Left ventricle myocardium inferior (tissue), 1 donor: Measurements from ENCODE around the gene CEP72. TPM values are rescaled to one million over a fixed set of nuclear protein-coding genes. Genes with fewer than 3 reads are reported as not detected.
"Not testable (repeated sequence)": the region's sequence is repeated elsewhere in the genome, so short reads cannot be mapped to it uniquely, and the experiment has no call there.

Source experiments
- DNase-seq: peaks from one replicate; pipeline ENCODE4 v3.0.0-alpha.2; 2020
- H3K27ac ChIP-seq: fragments of 200-600 bp; replicated peaks from 2 replicates; pipeline ENCODE4 v1.8.0; 2021
- H3K27me3 ChIP-seq: fragments of 200-600 bp; 2 replicates; pipeline ENCODE4 v1.8.0; 2021; ENCODE audit warnings: low read depth
- H3K36me3 ChIP-seq: fragments of 200-600 bp; 2 replicates; pipeline ENCODE4 v1.8.0; 2021
- H3K4me1 ChIP-seq: fragments of 200-600 bp; 2 replicates; pipeline ENCODE4 v1.8.0; 2021
- H3K4me3 ChIP-seq: fragments of 200-600 bp; 2 replicates; pipeline ENCODE4 v1.8.0; 2021; ENCODE audit warnings: mild to moderate bottlenecking, moderate library complexity
- H3K9me3 ChIP-seq: fragments of 200-600 bp; replicated peaks from 2 replicates; pipeline ENCODE4 v1.8.0; 2021
- intact Hi-C: fragments of 100-400 bp; cut with micrococcal nuclease; formaldehyde crosslinking; loops from one replicate; pipeline ENCODE4 v1.11.0; 2022
- total RNA-seq: library from RNA; stranded (reverse); fragmentation: NEBNext Ultra II Directional; extraction: Animal tissue kit (Norgen Biotek cat#: 25700); gene quantifications from one replicate; pipeline ENCODE4 v1.2.1, GENCODE V29; 2021
- TF ChIP-seq, protein P1 (sequence below): fragments of 200-600 bp; IDR thresholded peaks from 2 replicates; pipeline ENCODE4 v1.8.0; 2021; ENCODE audit warnings: antibody characterized with exemption, mild to moderate bottlenecking, borderline replicate concordance
- donor health status: DM: no; HTN: yes; CAD: no; lungs with severe emphysema.

Gene CEP72
- total RNA-seq, 1 donor from 2014 or later: 1.7 TPM

GRCh38 chr5:626850-627249 lies 14.7 kb downstream of the CEP72 start:
- TF ChIP-seq, protein P1, sequence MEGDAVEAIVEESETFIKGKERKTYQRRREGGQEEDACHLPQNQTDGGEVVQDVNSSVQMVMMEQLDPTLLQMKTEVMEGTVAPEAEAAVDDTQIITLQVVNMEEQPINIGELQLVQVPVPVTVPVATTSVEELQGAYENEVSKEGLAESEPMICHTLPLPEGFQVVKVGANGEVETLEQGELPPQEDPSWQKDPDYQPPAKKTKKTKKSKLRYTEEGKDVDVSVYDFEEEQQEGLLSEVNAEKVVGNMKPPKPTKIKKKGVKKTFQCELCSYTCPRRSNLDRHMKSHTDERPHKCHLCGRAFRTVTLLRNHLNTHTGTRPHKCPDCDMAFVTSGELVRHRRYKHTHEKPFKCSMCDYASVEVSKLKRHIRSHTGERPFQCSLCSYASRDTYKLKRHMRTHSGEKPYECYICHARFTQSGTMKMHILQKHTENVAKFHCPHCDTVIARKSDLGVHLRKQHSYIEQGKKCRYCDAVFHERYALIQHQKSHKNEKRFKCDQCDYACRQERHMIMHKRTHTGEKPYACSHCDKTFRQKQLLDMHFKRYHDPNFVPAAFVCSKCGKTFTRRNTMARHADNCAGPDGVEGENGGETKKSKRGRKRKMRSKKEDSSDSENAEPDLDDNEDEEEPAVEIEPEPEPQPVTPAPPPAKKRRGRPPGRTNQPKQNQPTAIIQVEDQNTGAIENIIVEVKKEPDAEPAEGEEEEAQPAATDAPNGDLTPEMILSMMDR: no peak
- no peak overlapping the region for H3K27ac ChIP-seq
- no peaks in the 10 kb centered on the region for H3K9me3 ChIP-seq
- intact Hi-C loops: no loop called here
- H3K36me3 ChIP-seq: peaks cover 24% of the 10 kb centered on the region
- H3K4me3 ChIP-seq: no peak overlapping the region
- H3K4me1 ChIP-seq: no peaks in the 10 kb centered on the region
- DNase-seq: no peak
- H3K27me3 ChIP-seq: no peaks in the 10 kb centered on the region

DNA sequence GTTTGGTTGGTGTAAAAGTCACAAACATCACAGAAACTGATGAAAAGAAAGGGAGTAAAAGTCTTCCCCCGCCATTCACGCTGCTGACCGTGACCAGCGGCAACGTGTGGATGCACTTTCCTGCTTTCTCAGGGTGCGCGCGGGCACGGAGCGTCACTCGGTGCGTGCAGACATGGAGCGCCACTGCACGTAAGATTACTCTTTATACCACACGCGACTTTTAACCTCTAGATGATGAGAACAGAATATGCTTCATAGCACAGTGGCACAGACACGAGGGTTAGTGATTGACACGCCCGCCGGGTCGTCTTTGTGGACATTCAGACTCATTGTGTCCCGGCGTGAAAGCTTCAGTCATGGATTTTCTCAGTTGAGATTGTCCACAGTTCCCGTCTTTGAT lies 15.7 kb downstream of the CEP72 start:
- Histone ChIP-seq H3K27me3 (no peaks in the 10 kb centered on the region), H3K36me3 (peaks cover 24% of the 10 kb centered on the region), H3K9me3 (no peaks in the 10 kb centered on the region), H3K27ac (no peak overlapping the region), H3K4me3 (no peak overlapping the region), H3K4me1 (no peaks in the 10 kb centered on the region)
- TF ChIP-seq, protein P1: no peak
- intact Hi-C loops: no loop called here
- no peak for DNase-seq

- intact Hi-C loops: not testable (repeated sequence)
Observed at GRCh38 chr5:628351-629205, 16.4 kb downstream of the CEP72 start.

GRCh38 chr5:633501-633955 lies 21.4 kb downstream of the CEP72 start:
- no peak overlapping the region for H3K27ac ChIP-seq
- intact Hi-C loops: no loop called here
- TF ChIP-seq, protein P1: no peak
- H3K4me3 ChIP-seq: no peak overlapping the region
- DNase-seq: no peak
- H3K36me3 ChIP-seq: peaks cover 36% of the 10 kb centered on the region
- no peaks in the 10 kb centered on the region for H3K27me3 ChIP-seq
- H3K9me3 ChIP-seq: peaks cover 5% of the 10 kb centered on the region
- no peaks in the 10 kb centered on the region for H3K4me1 ChIP-seq

More at GRCh38 chr5:628351-629205, 16.4 kb downstream of the CEP72 start:
- not testable (repeated sequence) for H3K4me3 ChIP-seq, H3K27ac ChIP-seq, H3K9me3 ChIP-seq, H3K27me3 ChIP-seq, DNase-seq, H3K4me1 ChIP-seq
- H3K36me3 ChIP-seq: peaks cover 24% of the 10 kb centered on the region

- H3K27ac ChIP-seq: no peak overlapping the region
- TF ChIP-seq, protein P1: no peak
- H3K4me1 ChIP-seq: no peaks in the 10 kb centered on the region
- DNase-seq: no peak
- H3K4me3 ChIP-seq: no peak overlapping the region
- no peaks in the 10 kb centered on the region for H3K27me3 ChIP-seq
- H3K9me3 ChIP-seq: peaks cover 5% of the 10 kb centered on the region
- intact Hi-C loops: no loop called here
- H3K36me3 ChIP-seq: peaks cover 42% of the 10 kb centered on the region
Observed at GRCh38 chr5:634191-634590, 22.1 kb downstream of the CEP72 start.

DNA sequence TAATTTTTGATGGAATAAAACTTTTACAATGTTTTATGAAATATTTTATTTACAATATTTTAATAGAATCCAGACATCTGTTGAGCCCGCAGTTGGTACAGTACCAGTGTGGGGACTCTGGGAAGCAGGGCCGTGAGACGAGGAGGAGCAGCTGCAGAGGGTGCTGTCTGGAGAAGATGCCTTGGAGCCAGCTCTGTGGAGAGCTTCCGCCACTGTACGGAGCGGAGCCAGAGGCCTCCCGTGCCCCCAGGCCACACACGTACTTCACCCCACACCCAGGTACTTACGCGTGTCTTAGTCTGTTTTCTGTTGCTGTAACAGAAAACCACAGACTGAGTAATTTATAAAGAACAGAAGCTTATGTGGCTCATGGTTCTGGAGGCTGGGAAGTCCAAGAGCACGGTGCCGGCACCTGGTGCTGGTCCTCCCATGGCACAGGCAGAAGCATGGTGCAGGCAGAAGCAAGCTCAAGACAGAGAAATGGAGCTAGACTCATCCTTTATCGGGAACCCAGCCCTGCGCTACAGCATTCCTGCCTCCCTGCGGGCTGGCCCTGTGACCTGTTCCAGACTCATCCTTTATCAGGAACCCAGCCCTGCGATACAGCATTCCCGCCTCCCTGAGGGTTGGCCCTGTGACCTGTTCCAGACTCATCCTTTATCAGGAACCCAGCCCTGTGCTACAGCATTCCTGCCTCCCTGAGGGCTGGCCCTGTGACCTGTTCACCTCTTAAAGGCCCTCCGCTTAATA lies 23.3 kb downstream of the CEP72 start:
- Histone ChIP-seq H3K9me3 (peaks cover 5% of the 10 kb centered on the region), H3K4me1 (no peaks in the 10 kb centered on the region), H3K27ac (no peak overlapping the region), H3K36me3 (peaks cover 46% of the 10 kb centered on the region), H3K27me3 (no peaks in the 10 kb centered on the region), H3K4me3 (no peak overlapping the region)
- TF ChIP-seq, protein P1: no peak
- intact Hi-C loops: no loop called here
- DNase-seq: no peak
